ENCODE data around the gene DPP6. TPM values are rescaled to one million over a fixed set of nuclear protein-coding genes. Genes with fewer than 3 reads are reported as not detected.

Gene DPP6
- total RNA-seq, 1 donor from 2014 or later, result 0.39 TPM

DNA sequence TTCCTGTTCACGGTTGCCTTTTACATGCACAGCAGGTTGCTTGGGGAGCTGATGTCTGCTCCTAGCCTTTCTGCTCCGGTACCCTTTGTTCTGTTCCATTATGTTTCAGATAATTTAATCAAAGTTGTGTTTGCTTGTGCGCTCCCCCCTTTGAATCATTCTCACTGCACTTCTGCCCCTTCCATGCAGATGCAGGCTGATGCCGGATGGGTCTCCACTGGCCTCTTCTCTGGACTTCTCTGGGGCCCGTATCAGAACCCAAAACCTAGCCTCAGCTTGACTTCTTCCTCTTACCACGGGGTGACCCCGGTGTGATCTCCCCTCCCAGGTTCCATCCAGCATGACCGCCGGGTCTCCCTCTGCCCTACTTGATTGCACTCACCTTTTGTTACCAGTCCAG is 272.0 kb downstream of the DPP6 start:
- Histone ChIP-seq H3K27ac (no peak overlapping the region), H4K20me1 (ENCODE audit: low read depth) (no peaks in the 10 kb centered on the region), H3K79me2 (ENCODE audit: low read depth) (no peaks in the 10 kb centered on the region), H3K4me1 (no peaks in the 10 kb centered on the region), H3K9ac (no peak overlapping the region), H2AFZ (replicated peaks) (no peak overlapping the region), H3K4me3 (no peak overlapping the region), H3F3A (ENCODE audit: low read depth) (no peaks in the 10 kb centered on the region), H3K36me3 (no peaks in the 10 kb centered on the region), H3K9me3 (ENCODE audit: low read depth) (no peaks in the 10 kb centered on the region), H3K4me2 (no peak overlapping the region), H3K27me3 (no peaks in the 10 kb centered on the region)
- H3K4me1 Mint-ChIP-seq, result peaks cover 3% of the 10 kb centered on the region
- H3K9me3 Mint-ChIP-seq, result peaks cover 2% of the 10 kb centered on the region
- H3K27ac Mint-ChIP-seq, result no peak overlapping the region
- peaks cover 3% of the 10 kb centered on the region for H3K27me3 Mint-ChIP-seq (ENCODE audit: insufficient read depth, low read depth)
- DNase-seq (ENCODE audit: low spot score), result no peak
- no peak for TF ChIP-seq EZH2 (IDR thresholded peaks at IDR 0.05)
- no peak for TF ChIP-seq EZH2phosphoT487 (IDR thresholded peaks at IDR 0.05)
- TF ChIP-seq, protein P1, sequence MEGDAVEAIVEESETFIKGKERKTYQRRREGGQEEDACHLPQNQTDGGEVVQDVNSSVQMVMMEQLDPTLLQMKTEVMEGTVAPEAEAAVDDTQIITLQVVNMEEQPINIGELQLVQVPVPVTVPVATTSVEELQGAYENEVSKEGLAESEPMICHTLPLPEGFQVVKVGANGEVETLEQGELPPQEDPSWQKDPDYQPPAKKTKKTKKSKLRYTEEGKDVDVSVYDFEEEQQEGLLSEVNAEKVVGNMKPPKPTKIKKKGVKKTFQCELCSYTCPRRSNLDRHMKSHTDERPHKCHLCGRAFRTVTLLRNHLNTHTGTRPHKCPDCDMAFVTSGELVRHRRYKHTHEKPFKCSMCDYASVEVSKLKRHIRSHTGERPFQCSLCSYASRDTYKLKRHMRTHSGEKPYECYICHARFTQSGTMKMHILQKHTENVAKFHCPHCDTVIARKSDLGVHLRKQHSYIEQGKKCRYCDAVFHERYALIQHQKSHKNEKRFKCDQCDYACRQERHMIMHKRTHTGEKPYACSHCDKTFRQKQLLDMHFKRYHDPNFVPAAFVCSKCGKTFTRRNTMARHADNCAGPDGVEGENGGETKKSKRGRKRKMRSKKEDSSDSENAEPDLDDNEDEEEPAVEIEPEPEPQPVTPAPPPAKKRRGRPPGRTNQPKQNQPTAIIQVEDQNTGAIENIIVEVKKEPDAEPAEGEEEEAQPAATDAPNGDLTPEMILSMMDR (IDR thresholded peaks at IDR 0.05), result no peak
- H3K36me3 Mint-ChIP-seq, result no peaks in the 10 kb centered on the region
- no peak overlapping the region for H3K4me3 Mint-ChIP-seq

DNA sequence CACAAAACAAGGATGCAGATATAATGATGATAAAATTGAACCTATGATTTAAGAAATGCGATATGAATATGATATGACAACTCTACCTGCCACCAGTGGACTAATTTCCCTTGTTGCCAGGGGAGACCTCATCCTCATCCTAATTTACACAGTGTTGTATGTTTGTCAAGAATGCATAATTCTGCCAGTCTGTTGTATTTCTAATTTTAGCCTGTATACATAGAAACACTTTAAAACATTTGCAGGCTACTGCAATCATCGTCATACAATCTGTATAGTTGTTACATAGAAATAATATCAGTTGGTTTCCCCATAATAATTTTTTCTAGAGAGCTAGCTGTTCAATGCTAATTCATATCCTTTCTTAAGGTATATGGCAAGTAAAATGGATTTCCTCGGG is 274.2 kb downstream of the DPP6 start:
- Histone ChIP-seq H3K36me3 (no peaks in the 10 kb centered on the region), H3K4me2 (no peak overlapping the region), H3K9me3 (ENCODE audit: low read depth) (no peaks in the 10 kb centered on the region), H3K9ac (no peak overlapping the region), H3K4me1 (no peaks in the 10 kb centered on the region), H3K27me3 (no peaks in the 10 kb centered on the region), H2AFZ (replicated peaks) (no peak overlapping the region), H3F3A (ENCODE audit: low read depth) (no peaks in the 10 kb centered on the region), H4K20me1 (ENCODE audit: low read depth) (no peaks in the 10 kb centered on the region), H3K79me2 (ENCODE audit: low read depth) (no peaks in the 10 kb centered on the region), H3K4me3 (no peak overlapping the region), H3K27ac (no peak overlapping the region)
- no peak overlapping the region for H3K4me3 Mint-ChIP-seq
- peaks cover 7% of the 10 kb centered on the region for H3K27me3 Mint-ChIP-seq (ENCODE audit: insufficient read depth, low read depth)
- peaks cover 2% of the 10 kb centered on the region for H3K9me3 Mint-ChIP-seq
- no peak for DNase-seq (ENCODE audit: low spot score)
- TF ChIP-seq EZH2 (IDR thresholded peaks at IDR 0.05), result no peak
- H3K27ac Mint-ChIP-seq, result no peak overlapping the region
- H3K36me3 Mint-ChIP-seq, result no peaks in the 10 kb centered on the region
- peaks cover 3% of the 10 kb centered on the region for H3K4me1 Mint-ChIP-seq

DNA sequence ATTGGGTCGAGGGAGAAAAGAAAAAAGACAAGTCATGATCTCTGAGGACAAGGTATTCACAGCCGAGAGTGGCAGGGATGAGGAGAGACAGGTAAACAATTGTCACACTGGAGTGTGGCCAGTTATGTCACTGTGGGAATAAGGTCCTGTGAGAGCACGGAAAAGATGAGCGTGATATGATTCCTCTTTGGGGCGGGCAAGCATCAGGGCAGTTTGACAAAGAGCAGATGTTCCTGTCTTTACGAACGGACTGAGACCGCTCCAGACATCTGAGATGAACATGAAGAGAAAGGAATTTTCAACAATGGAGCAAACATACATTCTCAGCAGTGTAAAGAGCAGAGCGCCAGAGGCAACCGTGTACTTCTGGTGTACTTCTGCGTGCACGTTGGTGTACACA is 278.1 kb downstream of the DPP6 start:
- DNase-seq (ENCODE audit: low spot score), result no peak
- TF ChIP-seq EZH2 (IDR thresholded peaks at IDR 0.05) (no peak), EZH2phosphoT487 (IDR thresholded peaks at IDR 0.05) (no peak)
- TF ChIP-seq, protein P1 (IDR thresholded peaks at IDR 0.05), result no peak
- no peaks in the 10 kb centered on the region for H3K9me3 Mint-ChIP-seq
- H4K20me1 ChIP-seq (ENCODE audit: low read depth), result no peaks in the 10 kb centered on the region
- no peaks in the 10 kb centered on the region for H3K79me2 ChIP-seq (ENCODE audit: low read depth)
- H3K27ac Mint-ChIP-seq, result no peak overlapping the region
- no peaks in the 10 kb centered on the region for H3K4me1 Mint-ChIP-seq
- H3K4me3 Mint-ChIP-seq, result no peak overlapping the region
- no peaks in the 10 kb centered on the region for H3K4me1 ChIP-seq
- H3K36me3 ChIP-seq, result no peaks in the 10 kb centered on the region
- no peaks in the 10 kb centered on the region for H3F3A ChIP-seq (ENCODE audit: low read depth)
- no peaks in the 10 kb centered on the region for H3K36me3 Mint-ChIP-seq
- no peaks in the 10 kb centered on the region for H3K9me3 ChIP-seq (ENCODE audit: low read depth)
- no peak overlapping the region for H3K9ac ChIP-seq
- H3K27ac ChIP-seq, result no peak overlapping the region
- no peak overlapping the region for H2AFZ ChIP-seq (replicated peaks)
- H3K4me3 ChIP-seq, result no peak overlapping the region
- H3K27me3 ChIP-seq, result no peaks in the 10 kb centered on the region
- peaks cover 9% of the 10 kb centered on the region for H3K27me3 Mint-ChIP-seq (ENCODE audit: insufficient read depth, low read depth)
- no peak overlapping the region for H3K4me2 ChIP-seq

DNA sequence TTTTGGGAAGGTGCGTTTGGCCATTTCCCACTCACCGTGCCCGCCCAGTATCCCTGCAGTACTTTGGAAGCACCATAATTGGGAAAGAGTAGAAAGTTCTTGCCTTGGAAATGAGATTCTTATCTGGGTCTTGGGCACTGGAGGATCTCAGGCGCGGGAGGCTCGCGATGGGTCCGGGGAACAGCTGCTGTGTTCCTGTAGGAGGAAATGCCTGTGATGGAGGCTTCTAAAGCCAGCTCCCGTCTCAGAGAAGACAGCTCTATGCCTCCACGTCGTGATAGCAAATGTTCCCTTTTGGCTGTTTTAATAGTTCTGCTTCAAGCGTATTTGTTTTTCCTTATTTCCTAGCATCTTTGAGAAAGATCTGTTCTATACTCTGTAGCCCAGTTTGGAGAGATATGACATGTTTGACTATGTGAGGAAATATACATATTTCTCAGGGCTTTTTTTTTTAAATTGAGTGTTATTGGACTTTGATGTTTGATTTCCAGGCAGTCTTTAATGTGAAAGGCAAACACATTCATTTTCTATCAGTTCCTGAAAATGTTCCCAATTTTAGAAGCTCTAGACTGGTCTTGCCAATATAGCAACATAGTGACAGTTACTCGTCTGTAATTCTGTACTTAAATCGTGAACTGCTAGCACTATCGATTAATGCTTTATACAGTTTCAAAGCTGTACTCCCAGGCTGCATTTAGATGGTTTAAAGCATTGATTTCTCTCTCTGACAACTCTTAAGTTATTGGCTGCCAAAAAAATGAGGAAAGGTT is 280.8 kb downstream of the DPP6 start:
- H3K9ac ChIP-seq, result no peak overlapping the region
- TF ChIP-seq EZH2phosphoT487 (IDR thresholded peaks at IDR 0.05) (no peak), EZH2 (IDR thresholded peaks at IDR 0.05) (no peak)
- TF ChIP-seq, protein P1 (IDR thresholded peaks at IDR 0.05), result no peak
- no peaks in the 10 kb centered on the region for H3K36me3 Mint-ChIP-seq
- no peaks in the 10 kb centered on the region for H4K20me1 ChIP-seq (ENCODE audit: low read depth)
- no peak overlapping the region for H3K4me3 ChIP-seq
- no peaks in the 10 kb centered on the region for H3K9me3 Mint-ChIP-seq
- H3K27me3 Mint-ChIP-seq (ENCODE audit: insufficient read depth, low read depth), result peaks cover 9% of the 10 kb centered on the region
- no peak overlapping the region for H3K27ac ChIP-seq
- peaks cover 2% of the 10 kb centered on the region for H3K4me1 ChIP-seq
- H3K27ac Mint-ChIP-seq, result no peak overlapping the region
- H3F3A ChIP-seq (ENCODE audit: low read depth), result no peaks in the 10 kb centered on the region
- no peak overlapping the region for H3K4me3 Mint-ChIP-seq
- H2AFZ ChIP-seq (replicated peaks), result no peak overlapping the region
- no peaks in the 10 kb centered on the region for H3K36me3 ChIP-seq
- no peak for DNase-seq (ENCODE audit: low spot score)
- H3K79me2 ChIP-seq (ENCODE audit: low read depth), result no peaks in the 10 kb centered on the region
- no peaks in the 10 kb centered on the region for H3K27me3 ChIP-seq
- H3K4me1 Mint-ChIP-seq, result no peaks in the 10 kb centered on the region
- no peak overlapping the region for H3K4me2 ChIP-seq
- H3K9me3 ChIP-seq (ENCODE audit: low read depth), result no peaks in the 10 kb centered on the region

Data from neural progenitor cell (in vitro differentiated cells).